ENCODE data around the gene LDLRAD4.
A peak's percentile ranks its signal among the peaks of the same experiment; 100 is the strongest.

LDLRAD4 gene

DNA sequence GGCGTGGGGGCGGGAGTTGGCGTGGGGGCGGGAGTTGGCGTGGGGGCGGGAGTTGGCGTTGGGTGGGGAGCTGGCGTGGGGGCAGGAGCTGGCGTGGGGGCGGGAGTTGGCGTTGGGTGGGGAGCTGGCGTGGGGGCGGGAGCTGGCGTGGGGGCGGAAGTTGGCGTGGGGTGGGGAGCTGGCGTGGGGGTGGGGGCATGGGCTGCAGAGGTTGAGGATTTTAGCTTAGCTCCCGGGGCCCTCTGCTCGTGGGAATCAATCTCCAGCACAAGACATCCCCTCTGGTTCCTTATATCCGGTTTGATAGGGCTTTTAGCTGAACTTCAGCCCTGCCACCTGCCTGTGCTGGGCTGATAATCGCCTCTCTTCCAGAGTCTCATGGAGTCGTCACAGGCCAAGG lies 177.0 kb downstream of the LDLRAD4 start:
- H3K36me3 ChIP-seq (ENCODE audit: control insufficient read depth in 4 of 4, insufficient read depth in 4 of 4, low read length in 3 of 4) = peaks cover 0 to 5% (median 0%) of the 10 kb centered on the region in 4 experiments
- POLR2A ChIA-PET = no interaction called here
- DNase-seq = peak; percentile 25 to 64 (median 39)
- H3K4me3 ChIP-seq (ENCODE audit: control insufficient read depth in 1 of 7, extremely low read depth in 1 of 7, insufficient read depth in 4 of 7, low read depth in 2 of 7, low read length in 6 of 7) = no peak overlapping the region
- WGBS (ENCODE audit: insufficient coverage) = 96% methylated on average over 3 of the region's 22 CpGs
- CTCF ChIA-PET = interaction anchor here (1.0 kb wide), 1 partner anchor 12 kb away, joined by 4 read pairs; no protein-coding TSS in a partner anchor
- no peak overlapping the region for H3K27ac ChIP-seq (ENCODE audit: insufficient read depth in 1 of 2, low read depth in 1 of 2, low read length in 2 of 2, poor library complexity in 1 of 2, severe bottlenecking in 2 of 2)
- no peaks in the 10 kb centered on the region for H3K9me3 ChIP-seq (ENCODE audit: control extremely low read depth in 1 of 5, control insufficient read depth in 4 of 5, insufficient read depth in 2 of 5, low read depth in 1 of 5, low read length in 4 of 5)
- peaks cover 0 to 2% (median 0%) of the 10 kb centered on the region in 4 experiments for H3K4me1 ChIP-seq (ENCODE audit: control extremely low read depth in 1 of 4, control insufficient read depth in 4 of 4, insufficient read depth in 4 of 4, low read length in 3 of 4)
- H3K27me3 ChIP-seq (replicated peaks in 2 of 5; ENCODE audit: control insufficient read depth in 4 of 5, insufficient read depth in 5 of 5, low read length in 4 of 5) = no peaks in the 10 kb centered on the region

DNA sequence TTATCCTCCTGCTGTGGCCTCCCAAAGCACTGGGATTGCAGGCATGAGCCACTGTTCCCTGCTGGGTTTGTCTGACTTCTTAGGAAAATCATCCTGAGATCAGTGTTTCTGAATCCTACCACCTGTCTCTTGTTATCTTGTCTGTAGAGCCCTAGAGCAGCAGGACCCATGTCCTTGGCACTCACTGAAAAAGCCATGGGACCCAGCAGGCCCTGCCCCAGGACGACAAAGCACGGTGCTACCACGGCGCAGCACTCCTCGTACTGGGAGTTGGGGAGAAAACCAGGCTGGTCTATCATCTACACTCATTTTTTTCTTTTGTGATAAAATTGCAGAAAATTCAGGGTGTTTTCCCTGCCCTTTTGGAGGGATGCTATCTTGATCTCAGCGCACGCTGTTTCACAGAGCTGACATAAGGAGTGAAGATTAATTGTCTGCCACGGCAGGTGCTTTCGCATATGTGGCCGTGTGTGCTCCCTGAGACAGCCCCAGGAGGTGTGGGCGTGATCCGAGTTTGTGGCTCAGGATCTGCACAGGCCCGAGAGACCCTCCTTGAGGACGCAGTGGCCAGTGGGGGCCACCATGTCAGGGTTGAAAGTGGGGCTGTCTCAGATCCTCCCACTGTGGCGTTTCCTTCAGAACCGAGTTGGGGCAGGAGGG lies 179.1 kb downstream of the LDLRAD4 start:
- POLR2A ChIA-PET = no interaction called here

GRCh38 chr18:13398631-13399030 lies 180.1 kb downstream of the LDLRAD4 start:
- ChIA-PET POLR2A (no interaction called here), CTCF (no interaction called here)
- H3K4me1 ChIP-seq (ENCODE audit: control extremely low read depth in 1 of 4, control insufficient read depth in 4 of 4, insufficient read depth in 4 of 4, low read length in 3 of 4) = peaks cover 0 to 3% (median under 1%) of the 10 kb centered on the region in 4 experiments
- no peaks in the 10 kb centered on the region for H3K36me3 ChIP-seq (ENCODE audit: control insufficient read depth in 4 of 4, insufficient read depth in 4 of 4, low read length in 3 of 4)
- 95% methylated on average over 11 of the region's 11 CpGs for WGBS (ENCODE audit: insufficient coverage)
- no peak for DNase-seq
- no peaks in the 10 kb centered on the region for H3K27me3 ChIP-seq (replicated peaks in 2 of 5; ENCODE audit: control insufficient read depth in 4 of 5, insufficient read depth in 5 of 5, low read length in 4 of 5)
- H3K27ac ChIP-seq (ENCODE audit: insufficient read depth in 1 of 2, low read depth in 1 of 2, low read length in 2 of 2, poor library complexity in 1 of 2, severe bottlenecking in 2 of 2) = no peak overlapping the region
- H3K4me3 ChIP-seq (ENCODE audit: control insufficient read depth in 1 of 7, extremely low read depth in 1 of 7, insufficient read depth in 4 of 7, low read depth in 2 of 7, low read length in 6 of 7) = no peak overlapping the region
- H3K9me3 ChIP-seq (ENCODE audit: control extremely low read depth in 1 of 5, control insufficient read depth in 4 of 5, insufficient read depth in 2 of 5, low read depth in 1 of 5, low read length in 4 of 5) = no peaks in the 10 kb centered on the region

More for the DNA sequence above, 179.1 kb downstream of the LDLRAD4 start:
- WGBS (ENCODE audit: insufficient coverage) = 99% methylated on average over 11 of the region's 16 CpGs
- H3K36me3 ChIP-seq (ENCODE audit: control insufficient read depth in 4 of 4, insufficient read depth in 4 of 4, low read length in 3 of 4) = no peaks in the 10 kb centered on the region
- H3K4me1 ChIP-seq (ENCODE audit: control extremely low read depth in 1 of 4, control insufficient read depth in 4 of 4, insufficient read depth in 4 of 4, low read length in 3 of 4) = peaks cover 0 to 3% (median under 1%) of the 10 kb centered on the region in 4 experiments
- H3K4me3 ChIP-seq (ENCODE audit: control insufficient read depth in 1 of 7, extremely low read depth in 1 of 7, insufficient read depth in 4 of 7, low read depth in 2 of 7, low read length in 6 of 7) = no peak overlapping the region
- H3K9me3 ChIP-seq (ENCODE audit: control extremely low read depth in 1 of 5, control insufficient read depth in 4 of 5, insufficient read depth in 2 of 5, low read depth in 1 of 5, low read length in 4 of 5) = no peaks in the 10 kb centered on the region
- no peak overlapping the region for H3K27ac ChIP-seq (ENCODE audit: insufficient read depth in 1 of 2, low read depth in 1 of 2, low read length in 2 of 2, poor library complexity in 1 of 2, severe bottlenecking in 2 of 2)
- CTCF ChIA-PET = no interaction called here
- DNase-seq = no peak
- no peaks in the 10 kb centered on the region for H3K27me3 ChIP-seq (replicated peaks in 2 of 5; ENCODE audit: control insufficient read depth in 4 of 5, insufficient read depth in 5 of 5, low read length in 4 of 5)

DNA sequence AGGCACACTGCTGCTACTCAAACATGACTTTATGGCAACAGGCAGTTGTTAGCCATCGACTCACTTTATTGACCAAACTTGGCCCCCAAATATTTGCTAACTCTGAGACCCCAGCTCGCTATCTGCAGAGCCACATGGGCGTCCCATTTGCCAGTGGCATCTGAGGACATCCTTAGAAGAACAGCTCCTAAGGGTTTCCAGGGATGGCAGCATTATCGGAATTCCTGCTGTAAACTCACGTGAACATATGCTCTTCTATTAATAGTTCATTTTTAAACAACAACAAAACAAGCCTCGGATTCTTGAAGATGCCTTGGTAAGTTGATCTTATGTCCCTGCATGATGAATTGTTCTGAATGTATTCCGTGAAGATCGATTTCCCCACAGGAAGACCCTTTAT lies 181.0 kb downstream of the LDLRAD4 start:
- POLR2A ChIA-PET = no interaction called here
- Histone ChIP-seq H3K9me3 (ENCODE audit: control extremely low read depth in 1 of 5, control insufficient read depth in 4 of 5, insufficient read depth in 2 of 5, low read depth in 1 of 5, low read length in 4 of 5) (no peaks in the 10 kb centered on the region), H3K4me3 (ENCODE audit: control insufficient read depth in 1 of 7, extremely low read depth in 1 of 7, insufficient read depth in 4 of 7, low read depth in 2 of 7, low read length in 6 of 7) (no peak overlapping the region), H3K36me3 (ENCODE audit: control insufficient read depth in 4 of 4, insufficient read depth in 4 of 4, low read length in 3 of 4) (no peaks in the 10 kb centered on the region), H3K27ac (ENCODE audit: insufficient read depth in 1 of 2, low read depth in 1 of 2, low read length in 2 of 2, poor library complexity in 1 of 2, severe bottlenecking in 2 of 2) (no peak overlapping the region), H3K4me1 (ENCODE audit: control extremely low read depth in 1 of 4, control insufficient read depth in 4 of 4, insufficient read depth in 4 of 4, low read length in 3 of 4) (peaks cover 0 to 3% (median 0%) of the 10 kb centered on the region in 4 experiments), H3K27me3 (replicated peaks in 2 of 5; ENCODE audit: control insufficient read depth in 4 of 5, insufficient read depth in 5 of 5, low read length in 4 of 5) (no peaks in the 10 kb centered on the region)
- DNase-seq = no peak
- CTCF ChIA-PET = no interaction called here
- 94% methylated on average over 3 of the region's 8 CpGs for WGBS (ENCODE audit: insufficient coverage)

- no peak for DNase-seq
- Histone ChIP-seq H3K4me1 (ENCODE audit: control extremely low read depth in 1 of 4, control insufficient read depth in 4 of 4, insufficient read depth in 4 of 4, low read length in 3 of 4) (peaks cover 0 to 3% (median 0%) of the 10 kb centered on the region in 4 experiments), H3K36me3 (ENCODE audit: control insufficient read depth in 4 of 4, insufficient read depth in 4 of 4, low read length in 3 of 4) (no peaks in the 10 kb centered on the region), H3K27me3 (replicated peaks in 2 of 5; ENCODE audit: control insufficient read depth in 4 of 5, insufficient read depth in 5 of 5, low read length in 4 of 5) (no peaks in the 10 kb centered on the region), H3K9me3 (ENCODE audit: control extremely low read depth in 1 of 5, control insufficient read depth in 4 of 5, insufficient read depth in 2 of 5, low read depth in 1 of 5, low read length in 4 of 5) (no peaks in the 10 kb centered on the region), H3K27ac (ENCODE audit: insufficient read depth in 1 of 2, low read depth in 1 of 2, low read length in 2 of 2, poor library complexity in 1 of 2, severe bottlenecking in 2 of 2) (no peak overlapping the region), H3K4me3 (ENCODE audit: control insufficient read depth in 1 of 7, extremely low read depth in 1 of 7, insufficient read depth in 4 of 7, low read depth in 2 of 7, low read length in 6 of 7) (no peak overlapping the region)
- ChIA-PET POLR2A (interaction anchor here (0.7 kb wide), 1 partner anchor 55 kb away, joined by 3 read pairs; no protein-coding TSS in a partner anchor), CTCF (no interaction called here)
- WGBS (ENCODE audit: insufficient coverage) = 91% methylated on average over 11 of the region's 11 CpGs
These were observed 182.2 kb downstream of the LDLRAD4 start for GRCh38 chr18:13400636-13401315.

DNA sequence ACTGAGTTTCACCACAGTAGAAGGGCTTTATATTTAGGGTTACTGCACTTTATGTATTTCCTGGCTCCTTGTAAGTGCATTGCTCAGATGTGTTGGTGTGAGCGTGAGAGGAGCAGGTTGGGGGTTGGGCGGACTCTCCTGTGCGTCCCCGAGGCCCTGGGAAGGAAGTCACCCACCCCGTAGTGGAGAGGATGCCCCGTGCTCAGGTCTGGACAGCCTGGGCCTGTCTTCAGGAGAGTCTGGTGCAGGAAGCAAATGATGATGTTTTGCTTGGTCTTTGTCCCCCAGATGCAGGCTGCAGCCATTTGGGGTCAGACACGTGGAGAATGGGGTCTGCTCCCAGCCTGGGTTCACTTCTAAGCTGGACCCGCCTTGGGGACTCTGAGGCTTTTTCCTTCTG lies 182.8 kb downstream of the LDLRAD4 start:
- 89% methylated on average over 8 of the region's 8 CpGs for WGBS (ENCODE audit: insufficient coverage)
- H3K4me1 ChIP-seq (ENCODE audit: control extremely low read depth in 1 of 4, control insufficient read depth in 4 of 4, insufficient read depth in 4 of 4, low read length in 3 of 4) = peaks cover 0 to 3% (median 0%) of the 10 kb centered on the region in 4 experiments
- ChIA-PET POLR2A (interaction anchor here (0.7 kb wide), 1 partner anchor 55 kb away, joined by 3 read pairs; no protein-coding TSS in a partner anchor), CTCF (no interaction called here)
- no peaks in the 10 kb centered on the region for H3K36me3 ChIP-seq (ENCODE audit: control insufficient read depth in 4 of 4, insufficient read depth in 4 of 4, low read length in 3 of 4)
- no peak overlapping the region for H3K4me3 ChIP-seq (ENCODE audit: control insufficient read depth in 1 of 7, extremely low read depth in 1 of 7, insufficient read depth in 4 of 7, low read depth in 2 of 7, low read length in 6 of 7)
- DNase-seq = no peak
- no peaks in the 10 kb centered on the region for H3K27me3 ChIP-seq (replicated peaks in 2 of 5; ENCODE audit: control insufficient read depth in 4 of 5, insufficient read depth in 5 of 5, low read length in 4 of 5)
- H3K27ac ChIP-seq (ENCODE audit: insufficient read depth in 1 of 2, low read depth in 1 of 2, low read length in 2 of 2, poor library complexity in 1 of 2, severe bottlenecking in 2 of 2) = no peak overlapping the region
- H3K9me3 ChIP-seq (ENCODE audit: control extremely low read depth in 1 of 5, control insufficient read depth in 4 of 5, insufficient read depth in 2 of 5, low read depth in 1 of 5, low read length in 4 of 5) = no peaks in the 10 kb centered on the region

DNA sequence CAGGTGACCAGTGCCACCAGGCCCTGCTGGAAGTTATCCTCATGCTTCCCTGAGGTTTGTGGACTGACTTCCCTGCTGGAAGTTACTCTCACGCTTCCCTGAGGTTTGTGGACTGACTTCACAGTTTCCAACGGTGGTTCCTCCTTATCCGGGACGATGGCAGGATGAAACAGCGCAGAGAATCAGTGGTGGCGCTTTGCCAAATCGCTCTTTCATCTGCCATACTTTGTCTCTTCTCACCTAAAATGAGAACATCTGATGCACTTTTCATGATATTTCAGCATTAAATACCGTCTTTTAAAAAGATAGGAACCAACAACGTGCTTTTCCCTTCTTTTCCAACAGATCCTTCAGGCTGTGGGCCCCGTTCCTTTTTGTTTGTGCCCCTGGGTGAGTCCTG lies 183.3 kb downstream of the LDLRAD4 start:
- CTCF ChIA-PET = no interaction called here
- no peaks in the 10 kb centered on the region for H3K9me3 ChIP-seq (ENCODE audit: control extremely low read depth in 1 of 5, control insufficient read depth in 4 of 5, insufficient read depth in 2 of 5, low read depth in 1 of 5, low read length in 4 of 5)
- WGBS (ENCODE audit: insufficient coverage) = 95% methylated on average over 10 of the region's 10 CpGs

More for the DNA sequence above, 183.3 kb downstream of the LDLRAD4 start:
- DNase-seq = no peak
- Histone ChIP-seq H3K27me3 (replicated peaks in 2 of 5; ENCODE audit: control insufficient read depth in 4 of 5, insufficient read depth in 5 of 5, low read length in 4 of 5) (no peaks in the 10 kb centered on the region), H3K4me1 (ENCODE audit: control extremely low read depth in 1 of 4, control insufficient read depth in 4 of 4, insufficient read depth in 4 of 4, low read length in 3 of 4) (peaks cover 0 to 3% (median 0%) of the 10 kb centered on the region in 4 experiments), H3K27ac (ENCODE audit: insufficient read depth in 1 of 2, low read depth in 1 of 2, low read length in 2 of 2, poor library complexity in 1 of 2, severe bottlenecking in 2 of 2) (no peak overlapping the region), H3K4me3 (ENCODE audit: control insufficient read depth in 1 of 7, extremely low read depth in 1 of 7, insufficient read depth in 4 of 7, low read depth in 2 of 7, low read length in 6 of 7) (no peak overlapping the region), H3K36me3 (ENCODE audit: control insufficient read depth in 4 of 4, insufficient read depth in 4 of 4, low read length in 3 of 4) (no peaks in the 10 kb centered on the region)
- POLR2A ChIA-PET = no interaction called here
